Measurements from ENCODE around the gene INO80C.

INO80C gene

GRCh38 chr18:35418610-35419009 is 79.2 kb downstream of the INO80C start:
- no peak for DNase-seq

All from NCI-H526 treated with DMSO at 0.1 percent for 48 hours (cell line).